ENCODE data around the gene CCL27.

DNA sequence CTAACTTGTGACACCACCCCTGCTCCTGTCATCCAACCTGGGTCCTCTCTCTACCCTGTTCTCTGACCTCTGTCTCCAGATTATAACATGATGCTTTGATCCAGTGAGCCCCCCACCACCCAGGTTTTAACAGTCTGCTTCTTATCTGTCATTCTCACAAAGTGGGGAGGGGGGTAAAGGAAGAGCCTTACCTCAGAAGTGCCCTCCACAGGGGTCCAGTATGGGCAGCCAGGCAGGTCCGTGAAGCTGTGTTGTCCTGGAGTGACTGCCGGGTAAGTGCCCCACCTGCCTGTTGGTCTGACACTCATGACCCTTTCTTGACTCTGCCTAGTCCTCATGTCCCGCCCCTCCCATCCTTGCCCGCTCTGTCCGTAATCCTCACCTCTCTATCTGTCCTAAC is 7.1 kb downstream of the CCL27 start:
- TF ChIP-seq, protein P1, sequence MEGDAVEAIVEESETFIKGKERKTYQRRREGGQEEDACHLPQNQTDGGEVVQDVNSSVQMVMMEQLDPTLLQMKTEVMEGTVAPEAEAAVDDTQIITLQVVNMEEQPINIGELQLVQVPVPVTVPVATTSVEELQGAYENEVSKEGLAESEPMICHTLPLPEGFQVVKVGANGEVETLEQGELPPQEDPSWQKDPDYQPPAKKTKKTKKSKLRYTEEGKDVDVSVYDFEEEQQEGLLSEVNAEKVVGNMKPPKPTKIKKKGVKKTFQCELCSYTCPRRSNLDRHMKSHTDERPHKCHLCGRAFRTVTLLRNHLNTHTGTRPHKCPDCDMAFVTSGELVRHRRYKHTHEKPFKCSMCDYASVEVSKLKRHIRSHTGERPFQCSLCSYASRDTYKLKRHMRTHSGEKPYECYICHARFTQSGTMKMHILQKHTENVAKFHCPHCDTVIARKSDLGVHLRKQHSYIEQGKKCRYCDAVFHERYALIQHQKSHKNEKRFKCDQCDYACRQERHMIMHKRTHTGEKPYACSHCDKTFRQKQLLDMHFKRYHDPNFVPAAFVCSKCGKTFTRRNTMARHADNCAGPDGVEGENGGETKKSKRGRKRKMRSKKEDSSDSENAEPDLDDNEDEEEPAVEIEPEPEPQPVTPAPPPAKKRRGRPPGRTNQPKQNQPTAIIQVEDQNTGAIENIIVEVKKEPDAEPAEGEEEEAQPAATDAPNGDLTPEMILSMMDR (IDR thresholded peaks at IDR 0.05; ENCODE audit: low read depth, low read length, poor library complexity, severe bottlenecking) = no peak
- no peak for TF ChIP-seq EZH2phosphoT487 (IDR thresholded peaks at IDR 0.05; ENCODE audit: borderline replicate concordance, low read length)
